Aorta (tissue), 5 donors: ENCODE measurements around the gene OR2Y1. TPM values are rescaled to one million over a fixed set of nuclear protein-coding genes. Genes with fewer than 3 reads are reported as not detected.
"Not testable (repeated sequence)": the region's sequence is repeated elsewhere in the genome, so short reads cannot be mapped to it uniquely, and the experiment has no call there.

Source experiments
- ATAC-seq: fragments of 200-7000 bp; cut with Tn5 transposase; one replicate; pipeline ENCODE4 v1.9.1; 2022; ENCODE audit warnings: moderate library complexity; ENCODE audit not compliant: low FRiP score
- DNase-seq, 2 donors: peaks; one replicate each; pipeline ENCODE4 v3.0.0-alpha.2; 2020
- H3K27ac ChIP-seq, 2 donors: one replicate each; pipeline ENCODE4 v1.5.1; 2013; ENCODE audit warnings: low read length in 2 of 2, mild to moderate bottlenecking in 2 of 2, moderate library complexity in 2 of 2, control low read depth in 1 of 2, inconsistent platforms in 1 of 2, low read depth in 1 of 2
- H3K27me3 ChIP-seq, 2 donors: one replicate each; pipeline ENCODE4 v1.6.1; 2013; ENCODE audit warnings: control low read depth in 1 of 2, low read length in 1 of 2, mild to moderate bottlenecking in 1 of 2, moderate library complexity in 1 of 2; ENCODE audit not compliant: insufficient read depth in 2 of 2, control insufficient read depth in 1 of 2
- H3K36me3 ChIP-seq, 2 donors: one replicate each; pipeline ENCODE4 v1.6.1; 2013; ENCODE audit warnings: control low read depth in 1 of 2, low read length in 1 of 2, mild to moderate bottlenecking in 1 of 2; ENCODE audit not compliant: insufficient read depth in 2 of 2, control insufficient read depth in 1 of 2
- H3K4me1 ChIP-seq, 2 donors: one replicate each; pipeline ENCODE4 v1.6.1; 2013; ENCODE audit warnings: low read length in 2 of 2, control low read depth in 1 of 2, mild to moderate bottlenecking in 1 of 2, moderate library complexity in 1 of 2; ENCODE audit not compliant: insufficient read depth in 2 of 2, control insufficient read depth in 1 of 2
- H3K4me3 ChIP-seq, 2 donors: one replicate each; pipeline ENCODE4 v1.5.1; 2013; ENCODE audit warnings: low read length in 2 of 2, control low read depth in 1 of 2, mild to moderate bottlenecking in 1 of 2
- H3K9me3 ChIP-seq: one replicate; pipeline ENCODE4 v1.6.1; 2013; ENCODE audit warnings: mild to moderate bottlenecking, low read length; ENCODE audit not compliant: control insufficient read depth
- WGBS, 2 donors: extraction: QIAGEN DNeasy Blood & Tissue Kit; methylation state at CpG; one replicate each; pipeline ENCODE4 v1.1.7; 2013; 5-methylcytosine and 5-hydroxymethylcytosine counted together
- intact Hi-C, 2 donors: fragments of 100-400 bp; cut with DNase I; formaldehyde crosslinking; loops; one replicate each; pipeline versions ENCODE4 v1.14.2 to v1.15.0; 2022
- polyA plus RNA-seq, 2 donors: library from polyadenylated mRNA; stranded (reverse); fragments of 200-250 nt; gene quantifications; one replicate each; pipeline ENCODE4 v1.2.3, GENCODE V29; 2013
- total RNA-seq, 2 donors: library from RNA; stranded (reverse); fragmentation: NEBNext Ultra II Directional; extraction: Animal tissue kit (Norgen Biotek cat#: 25700); gene quantifications; one replicate each; pipeline ENCODE4 v1.2.1, GENCODE V29; 2021
- donor health status: healthy with polysubstance abuse.
- donor health status: Bipolar disorder and iron deficiency.
- donor health status: DM: no; HTN: no; CAD: no.
- donor health status: DM: no; HTN: no; CAD: no.
- donor health status: DM: yes; HTN: yes; CAD: no.

OR2Y1 gene
- total and polyA plus RNA-seq, 4 donors = not detected

DNA sequence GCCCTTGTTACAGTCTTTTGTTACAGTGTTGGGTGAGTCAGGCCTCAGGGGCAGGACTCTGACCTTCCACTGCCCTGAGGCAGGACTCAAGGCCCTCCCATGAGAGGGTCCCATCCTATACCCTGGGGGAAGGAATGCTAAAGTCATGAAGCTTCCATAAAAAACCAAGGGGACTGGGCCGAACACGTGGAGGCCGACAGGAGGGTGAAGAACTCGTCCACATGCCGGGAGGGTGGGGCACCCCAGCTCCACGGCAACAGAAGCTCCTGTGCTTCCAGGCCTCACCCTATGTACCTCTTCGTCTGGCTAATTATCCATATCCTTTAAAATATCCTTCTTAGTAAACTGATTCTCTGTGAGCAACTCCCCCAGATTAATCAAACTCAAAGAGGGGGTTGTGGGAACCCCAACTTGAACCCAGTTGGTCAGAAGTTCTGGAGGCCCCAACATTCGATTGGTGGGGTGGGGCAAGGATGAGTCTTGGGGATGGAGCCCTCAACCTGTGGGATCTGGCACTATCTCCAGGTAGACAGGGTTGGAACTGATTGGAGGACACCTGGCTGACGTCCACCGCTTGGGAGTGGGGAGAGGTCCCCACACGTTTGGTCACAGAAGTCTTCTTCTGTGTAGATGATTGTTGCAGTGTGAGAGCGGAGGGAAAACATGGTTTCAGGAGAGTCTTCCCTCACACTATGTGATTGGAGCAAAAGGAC is 43.6 kb upstream of the OR2Y1 start:
- intact Hi-C loops = loop anchor here in 1 of 2 donors (10.0 kb wide), 2 partner anchors 51 to 371 kb away; no protein-coding TSS in a partner anchor
- no peaks in the 10 kb centered on the region for H3K27me3 ChIP-seq
- H3K4me1 ChIP-seq = peaks cover 0 to 5% of the 10 kb centered on the region in 2 donors
- 77 to 85% methylated on average over 12 of the region's 12 CpGs for WGBS, 2 donors
- ATAC-seq (no peak), DNase-seq (no peak)
- no peaks in the 10 kb centered on the region for H3K9me3 ChIP-seq
- no peak overlapping the region for H3K27ac ChIP-seq
- no peak overlapping the region for H3K4me3 ChIP-seq
- no peaks in the 10 kb centered on the region for H3K36me3 ChIP-seq

DNA sequence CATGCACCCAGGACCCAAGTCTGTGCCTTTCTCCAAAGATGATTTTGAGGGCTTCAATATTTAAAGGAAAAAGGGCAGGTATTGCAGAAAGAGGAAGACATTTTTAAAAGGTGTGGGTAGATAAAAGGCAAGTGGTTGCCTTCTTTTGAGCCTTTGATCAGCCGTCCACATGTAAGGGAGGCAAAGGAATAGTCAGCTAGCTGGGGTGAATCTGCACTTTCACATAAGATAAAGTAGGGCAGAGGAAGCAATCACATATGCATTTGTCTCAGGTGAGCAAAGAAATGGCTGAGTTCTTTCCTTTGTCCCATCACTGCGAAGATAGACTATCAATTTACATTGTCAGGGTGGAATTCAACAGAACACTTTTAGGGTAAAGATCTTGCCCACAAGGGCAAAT is 42.9 kb upstream of the OR2Y1 start:
- H3K9me3 ChIP-seq = no peaks in the 10 kb centered on the region
- peaks cover 0 to 5% of the 10 kb centered on the region in 2 donors for H3K4me1 ChIP-seq
- WGBS, 2 donors = 87 to 92% methylated on average over 2 of the region's 2 CpGs
- DNase-seq (no peak), ATAC-seq (no peak)
- H3K36me3 ChIP-seq = no peaks in the 10 kb centered on the region
- H3K27me3 ChIP-seq = no peaks in the 10 kb centered on the region
- no peak overlapping the region for H3K27ac ChIP-seq
- intact Hi-C loops = loop anchor here in 1 of 2 donors (10.0 kb wide), 2 partner anchors 52 to 372 kb away; no protein-coding TSS in a partner anchor
- H3K4me3 ChIP-seq = no peak overlapping the region

DNA sequence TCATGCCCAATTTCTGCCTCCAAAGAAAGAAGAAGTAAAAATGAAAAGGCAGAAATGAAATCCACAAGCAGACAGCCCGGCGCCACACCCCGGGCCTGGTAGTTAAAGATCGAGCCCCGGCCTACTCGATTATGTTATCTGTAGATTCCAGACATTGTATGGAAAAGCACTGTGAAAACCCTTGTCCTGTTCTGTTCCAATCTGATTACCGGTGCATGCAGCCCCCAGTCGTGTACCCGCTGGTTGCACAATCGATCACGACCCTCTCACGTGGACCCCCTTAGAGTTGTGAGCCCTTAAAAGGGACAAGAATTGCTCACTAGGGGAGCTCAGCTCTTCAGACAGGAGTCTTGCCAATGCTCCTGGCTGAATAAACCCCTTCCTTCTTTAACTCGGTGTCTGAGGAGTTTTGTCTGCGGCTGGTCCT is 42.1 kb upstream of the OR2Y1 start:
- H3K4me3 ChIP-seq, H3K36me3 ChIP-seq, H3K27me3 ChIP-seq, ATAC-seq, DNase-seq, H3K9me3 ChIP-seq, H3K27ac ChIP-seq, H3K4me1 ChIP-seq: not testable (repeated sequence)
- WGBS, 2 donors = 84 to 92% methylated on average over 14 of the region's 14 CpGs
- intact Hi-C loops = loop anchor here in 1 of 2 donors (10.0 kb wide), 2 partner anchors 53 to 373 kb away; no protein-coding TSS in a partner anchor

DNA sequence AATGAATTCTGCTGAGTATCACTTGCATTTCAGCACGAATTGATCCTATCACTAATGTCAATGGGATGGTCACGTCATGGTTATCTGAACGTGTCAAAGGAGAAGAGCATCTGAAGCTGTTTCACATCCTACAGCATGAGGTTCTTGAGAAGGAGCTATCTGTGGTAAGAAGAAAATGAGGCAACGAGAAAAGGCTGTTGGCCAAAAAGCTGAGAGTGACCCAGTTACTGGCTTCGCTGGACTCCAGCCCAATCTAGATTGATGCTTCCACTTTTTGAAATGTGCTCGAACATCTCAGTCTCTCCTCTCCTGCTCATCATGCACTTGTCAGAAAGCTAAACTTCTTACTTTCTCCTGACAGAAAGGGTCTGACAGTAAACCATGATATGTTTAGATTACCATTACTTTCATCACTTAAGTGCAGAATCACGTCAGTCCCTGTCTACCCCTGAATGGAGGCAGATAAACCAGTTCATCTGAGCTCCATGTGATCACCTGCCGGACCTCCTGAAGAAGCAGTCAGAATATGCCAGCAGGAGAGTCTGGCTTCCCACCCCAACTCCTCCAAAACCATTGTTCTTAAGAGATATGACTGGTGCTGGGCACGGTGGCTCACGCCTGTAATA is 40.2 kb upstream of the OR2Y1 start:
- no peaks in the 10 kb centered on the region for H3K9me3 ChIP-seq
- no peaks in the 10 kb centered on the region for H3K36me3 ChIP-seq
- H3K4me3 ChIP-seq = no peak overlapping the region
- no peaks in the 10 kb centered on the region for H3K4me1 ChIP-seq
- WGBS, 2 donors = 84 to 85% methylated on average over 10 of the region's 10 CpGs
- intact Hi-C loops = loop anchor here in 1 of 2 donors (10.0 kb wide), 2 partner anchors 55 to 375 kb away; no protein-coding TSS in a partner anchor
- no peak overlapping the region for H3K27ac ChIP-seq
- DNase-seq = no peak
- no peaks in the 10 kb centered on the region for H3K27me3 ChIP-seq
- no peak for ATAC-seq

DNA sequence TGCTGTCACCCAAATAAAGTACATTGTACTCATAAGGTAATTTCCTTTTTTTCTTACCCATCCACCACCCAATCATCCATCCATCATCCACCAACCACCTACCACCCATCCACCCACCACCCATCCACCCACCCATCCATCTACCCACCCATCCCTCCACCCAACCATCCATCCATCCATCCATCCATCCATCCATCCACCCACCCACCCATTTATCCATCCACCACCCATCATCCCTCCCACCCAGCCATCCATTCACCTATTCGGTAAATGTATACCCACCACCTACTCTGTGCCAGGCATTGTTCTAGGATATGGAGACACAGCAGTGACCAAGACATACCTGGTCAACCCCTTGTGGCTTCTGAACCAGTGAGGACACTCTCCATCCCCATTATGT is 37.6 kb upstream of the OR2Y1 start:
- Histone ChIP-seq H3K4me1 (no peaks in the 10 kb centered on the region), H3K4me3 (no peak overlapping the region), H3K27ac (no peak overlapping the region), H3K27me3 (no peaks in the 10 kb centered on the region), H3K36me3 (no peaks in the 10 kb centered on the region), H3K9me3 (no peaks in the 10 kb centered on the region)
- no peak for DNase-seq
- ATAC-seq = no peak
- intact Hi-C loops = no loop called here
- WGBS, 2 donors = 97 to 100% methylated on average over 1 of the region's 1 CpG

DNA sequence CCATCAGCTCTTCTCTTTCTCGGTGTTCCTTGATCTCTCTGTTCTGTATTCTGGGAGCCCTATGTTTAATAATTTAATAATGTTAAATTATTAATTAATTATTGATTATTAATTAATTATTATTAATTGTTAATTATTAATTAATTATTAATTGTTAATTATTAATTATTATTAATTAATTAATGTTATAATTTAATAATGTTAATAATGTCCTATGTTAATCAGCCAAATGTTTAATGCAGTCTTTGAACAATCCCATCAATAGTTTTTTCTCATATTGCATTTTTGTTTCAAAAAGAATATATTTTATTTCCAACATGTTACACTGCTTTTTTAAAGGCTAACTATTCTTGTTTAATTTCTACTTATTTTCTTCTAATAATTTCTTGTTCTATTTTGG is 36.5 kb upstream of the OR2Y1 start:
- intact Hi-C loops = no loop called here
- Histone ChIP-seq H3K4me3 (no peak overlapping the region), H3K27ac (no peak overlapping the region), H3K4me1 (no peaks in the 10 kb centered on the region), H3K27me3 (no peaks in the 10 kb centered on the region), H3K36me3 (no peaks in the 10 kb centered on the region), H3K9me3 (no peaks in the 10 kb centered on the region)
- 97 to 100% methylated on average over 1 of the region's 1 CpG for WGBS, 2 donors
- DNase-seq = no peak
- no peak for ATAC-seq

DNA sequence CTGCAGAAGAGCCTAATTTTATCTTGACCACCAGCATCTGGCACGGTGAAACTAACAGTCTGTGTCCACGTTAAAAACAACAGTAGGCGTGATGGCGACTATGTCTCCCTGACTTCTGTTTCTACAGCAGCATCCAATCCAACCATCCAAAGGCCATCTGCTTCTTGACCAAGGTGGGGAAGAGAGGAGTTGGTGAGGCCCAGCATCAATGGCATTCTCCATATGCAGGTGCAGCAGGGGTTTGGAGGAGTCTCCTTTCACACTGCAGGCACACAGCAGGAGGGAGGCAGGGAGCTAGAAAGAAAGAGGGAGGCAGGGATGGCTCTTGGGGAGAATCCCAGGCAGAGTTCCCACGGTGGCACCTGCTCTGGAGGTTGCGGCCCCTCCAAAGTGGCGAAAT is 35.8 kb upstream of the OR2Y1 start:
- no peaks in the 10 kb centered on the region for H3K4me1 ChIP-seq
- intact Hi-C loops = no loop called here
- 89 to 90% methylated on average over 7 of the region's 7 CpGs for WGBS, 2 donors
- no peaks in the 10 kb centered on the region for H3K9me3 ChIP-seq
- no peaks in the 10 kb centered on the region for H3K36me3 ChIP-seq
- no peak for ATAC-seq
- DNase-seq = no peak
- H3K27ac ChIP-seq = no peak overlapping the region
- H3K27me3 ChIP-seq = no peaks in the 10 kb centered on the region
- H3K4me3 ChIP-seq = no peak overlapping the region

DNA sequence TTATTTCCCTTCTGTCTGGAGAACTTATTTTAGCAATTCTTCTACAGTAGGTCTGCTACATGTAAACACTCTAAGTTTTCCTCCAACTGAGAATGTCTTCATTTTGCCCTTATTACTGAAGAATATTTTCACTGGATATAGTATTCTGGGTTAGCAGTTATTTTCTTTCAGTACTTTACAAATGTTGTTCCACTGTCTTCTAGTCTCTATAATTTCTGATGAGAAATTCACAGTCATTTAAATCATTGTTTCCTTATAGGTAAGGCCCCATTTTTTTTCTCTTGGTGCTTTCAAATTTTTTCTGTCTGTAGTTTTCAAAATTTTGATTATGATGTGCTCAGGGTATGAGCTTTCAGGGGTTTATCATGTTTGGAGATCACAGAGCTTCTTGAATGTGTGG is 32.0 kb upstream of the OR2Y1 start:
- intact Hi-C loops = no loop called here
- Histone ChIP-seq H3K36me3 (no peaks in the 10 kb centered on the region), H3K4me3 (no peak overlapping the region), H3K9me3 (no peaks in the 10 kb centered on the region), H3K4me1 (no peaks in the 10 kb centered on the region), H3K27ac (no peak overlapping the region), H3K27me3 (no peaks in the 10 kb centered on the region)
- DNase-seq (no peak), ATAC-seq (no peak)

DNA sequence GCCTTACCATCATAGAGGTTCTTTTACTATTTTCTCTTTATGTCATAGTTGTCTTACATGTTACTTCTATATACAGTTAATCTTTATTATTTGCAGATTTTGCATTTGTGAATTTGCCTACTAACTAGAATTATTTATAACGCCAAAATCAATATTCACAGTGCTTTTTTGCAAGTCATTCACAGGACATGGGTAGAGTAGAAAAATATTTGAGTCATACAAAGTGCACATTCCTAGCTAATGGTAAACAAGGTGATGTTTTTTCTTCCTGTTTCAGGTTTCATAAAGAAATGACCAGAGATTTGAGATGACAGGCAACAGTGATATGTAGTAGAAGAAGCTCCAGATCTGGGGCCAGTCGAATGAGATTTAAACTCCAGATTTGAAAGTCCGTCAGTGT is 30.0 kb upstream of the OR2Y1 start:
- Histone ChIP-seq H3K36me3 (no peaks in the 10 kb centered on the region), H3K27me3 (no peaks in the 10 kb centered on the region), H3K4me3 (no peak overlapping the region), H3K27ac (no peak overlapping the region), H3K4me1 (no peaks in the 10 kb centered on the region), H3K9me3 (no peaks in the 10 kb centered on the region)
- no peak for ATAC-seq
- DNase-seq = no peak
- intact Hi-C loops = no loop called here
- WGBS, 2 donors = 82 to 89% methylated on average over 3 of the region's 3 CpGs
